H9 (cell line): ENCODE data around the gene BLOC1S1. TPM values are rescaled to one million over a fixed set of nuclear protein-coding genes. Genes with fewer than 3 reads are reported as not detected.

Experiments
- DNase-seq: peaks from one replicate; pipeline ENCODE4 v3.0.0-alpha.2; 2017
- H2AFZ ChIP-seq: one replicate; pipeline ENCODE4 v1.6.1; 2013; ENCODE audit warnings: mild to moderate bottlenecking, low read length, control low read depth, moderate library complexity
- H2AK5ac ChIP-seq: 2 replicates; pipeline ENCODE4 v1.6.1; 2013; ENCODE audit warnings: low read length, control low read depth, mixed read lengths; ENCODE audit not compliant: insufficient read length
- H2BK120ac ChIP-seq: one replicate; pipeline ENCODE4 v1.6.1; 2013; ENCODE audit warnings: low read depth, mild to moderate bottlenecking, low read length, control low read depth, inconsistent platforms; ENCODE audit not compliant: poor library complexity, severe bottlenecking
- H2BK12ac ChIP-seq: 2 replicates; pipeline ENCODE4 v1.6.1; 2013; ENCODE audit warnings: low read length, control low read depth, mixed read lengths, low read depth; ENCODE audit not compliant: insufficient read length
- H2BK15ac ChIP-seq: 2 replicates; pipeline ENCODE4 v1.6.1; 2013; ENCODE audit warnings: low read depth, low read length, control low read depth
- H2BK20ac ChIP-seq: one replicate; pipeline ENCODE4 v1.6.1; 2013; ENCODE audit warnings: low read depth, mild to moderate bottlenecking, low read length, control low read depth, inconsistent platforms; ENCODE audit not compliant: poor library complexity, severe bottlenecking
- H2BK5ac ChIP-seq: 2 replicates; pipeline ENCODE4 v1.6.1; 2013; ENCODE audit warnings: low read length, control low read depth, mixed read lengths; ENCODE audit not compliant: insufficient read length
- H3K14ac ChIP-seq: 2 replicates; pipeline ENCODE4 v1.6.1; 2013; ENCODE audit warnings: low read length, control low read depth; ENCODE audit not compliant: insufficient read depth
- H3K18ac ChIP-seq: 2 replicates; pipeline ENCODE4 v1.6.1; 2013; ENCODE audit warnings: low read depth, mild to moderate bottlenecking, mixed read lengths, low read length, control low read depth; ENCODE audit not compliant: insufficient read length
- H3K23ac ChIP-seq: 2 replicates; pipeline ENCODE4 v1.6.1; 2013; ENCODE audit warnings: low read length, control low read depth, mixed read lengths, low read depth; ENCODE audit not compliant: insufficient read length
- H3K23me2 ChIP-seq: 2 replicates; pipeline ENCODE4 v1.6.1; 2013; ENCODE audit warnings: low read depth, mild to moderate bottlenecking, mixed read lengths, low read length, control low read depth; ENCODE audit not compliant: insufficient read length, poor library complexity, severe bottlenecking
- H3K27ac ChIP-seq: 2 replicates; pipeline ENCODE4 v1.5.1; 2013; ENCODE audit warnings: low read length, control low read depth, mixed read lengths, low read depth; ENCODE audit not compliant: insufficient read length
- H3K27me3 ChIP-seq: 2 replicates; pipeline ENCODE4 v1.6.1; 2013; ENCODE audit warnings: low read length, control low read depth, inconsistent platforms; ENCODE audit not compliant: insufficient read depth
- H3K4ac ChIP-seq: 2 replicates; pipeline ENCODE4 v1.6.1; 2013; ENCODE audit warnings: low read depth, mild to moderate bottlenecking, control low read depth, inconsistent platforms, low read length, moderate library complexity
- H3K4me1 ChIP-seq: 2 replicates; pipeline ENCODE4 v1.6.1; 2013; ENCODE audit warnings: low read length, control low read depth, inconsistent platforms; ENCODE audit not compliant: insufficient read depth
- H3K4me2 ChIP-seq: 2 replicates; pipeline ENCODE4 v1.6.1; 2013; ENCODE audit warnings: low read length, control low read depth, mixed read lengths; ENCODE audit not compliant: insufficient read length, insufficient read depth
- H3K56ac ChIP-seq: 2 replicates; pipeline ENCODE4 v1.6.1; 2013; ENCODE audit warnings: low read depth, mild to moderate bottlenecking, mixed read lengths, low read length, control low read depth; ENCODE audit not compliant: insufficient read length
- H3K79me1 ChIP-seq: 2 replicates; pipeline ENCODE4 v1.6.1; 2013; ENCODE audit warnings: low read depth, mild to moderate bottlenecking, moderate library complexity, low read length, control low read depth, inconsistent platforms; ENCODE audit not compliant: insufficient read depth, poor library complexity, severe bottlenecking
- H3K79me2 ChIP-seq: 2 replicates; pipeline ENCODE4 v1.6.1; 2013; ENCODE audit warnings: low read length, control low read depth, inconsistent platforms; ENCODE audit not compliant: insufficient read depth
- H3K9ac ChIP-seq: 2 replicates; pipeline ENCODE4 v1.6.1; 2013; ENCODE audit warnings: low read length, control low read depth, mixed read lengths; ENCODE audit not compliant: insufficient read length; ENCODE audit errors: extremely low read depth
- H3K9me3 ChIP-seq: one replicate; pipeline ENCODE4 v1.6.1; 2013; ENCODE audit warnings: low read depth, low read length, inconsistent platforms; ENCODE audit not compliant: control insufficient read depth
- H3T11ph ChIP-seq: one replicate; pipeline ENCODE4 v1.6.1; 2013; ENCODE audit warnings: mild to moderate bottlenecking, low read length, control low read depth, inconsistent platforms
- H4K20me1 ChIP-seq: one replicate; pipeline ENCODE4 v1.6.1; 2013; ENCODE audit not compliant: control insufficient read depth, insufficient read length, insufficient read depth
- H4K5ac ChIP-seq: 2 replicates; pipeline ENCODE4 v1.6.1; 2013; ENCODE audit warnings: low read depth, mild to moderate bottlenecking, mixed read lengths, low read length, control low read depth; ENCODE audit not compliant: insufficient read length
- H4K8ac ChIP-seq: replicated peaks from 2 replicates; pipeline ENCODE4 v1.6.1; 2013; ENCODE audit warnings: low read length, control low read depth, mixed read lengths, low read depth; ENCODE audit not compliant: insufficient read length
- H4K91ac ChIP-seq: 2 replicates; pipeline ENCODE4 v1.6.1; 2013; ENCODE audit warnings: low read depth, mild to moderate bottlenecking, moderate library complexity, mixed read lengths, low read length, control low read depth; ENCODE audit not compliant: insufficient read length
- H3K27ac Mint-ChIP-seq, 3 experiments: 2 replicates in 2 of 3; 3 replicates in 1 of 3; pipeline ENCODE4 v1.8.0; 2020 to 2021; ENCODE audit warnings: mixed read lengths in 3 of 3, mild to moderate bottlenecking in 1 of 3, moderate library complexity in 1 of 3
- H3K27me3 Mint-ChIP-seq: 2 replicates; pipeline ENCODE4 v1.8.0; 2021; ENCODE audit warnings: low read depth, mild to moderate bottlenecking, moderate library complexity, mixed read lengths
- H3K36me3 Mint-ChIP-seq, 3 experiments: 2 replicates in 2 of 3; 3 replicates in 1 of 3; pipeline ENCODE4 v1.8.0; 2020 to 2021; ENCODE audit warnings: low read depth in 3 of 3, mixed read lengths in 3 of 3; ENCODE audit not compliant: insufficient read depth in 1 of 3
- H3K4me1 Mint-ChIP-seq, 2 experiments: 2 replicates each; pipeline ENCODE4 v1.8.0; 2020; ENCODE audit warnings: mixed read lengths in 2 of 2
- H3K4me3 Mint-ChIP-seq, 2 experiments: 2 replicates in 1 of 2; 3 replicates in 1 of 2; pipeline ENCODE4 v1.8.0; 2020 to 2021; ENCODE audit warnings: mild to moderate bottlenecking in 2 of 2, mixed read lengths in 2 of 2, moderate library complexity in 1 of 2
- H3K9me3 Mint-ChIP-seq, 2 experiments: 2 replicates in 1 of 2; 3 replicates in 1 of 2; pipeline ENCODE4 v1.8.0; 2020; ENCODE audit warnings: mild to moderate bottlenecking in 2 of 2, mixed read lengths in 2 of 2, moderate library complexity in 1 of 2
- WGBS: extraction: QIAGEN DNeasy Blood & Tissue Kit; methylation state at CpG from one replicate; pipeline ENCODE4 v1.1.7; 2013; ENCODE audit warnings: missing lambda C conversion rate, low lambda C conversion rate, mixed read lengths; ENCODE audit not compliant: insufficient read length; ENCODE audit errors: extremely low coverage; 5-methylcytosine and 5-hydroxymethylcytosine counted together
- total RNA-seq: library from RNA; stranded (reverse); gene quantifications from 2 replicates; pipeline ENCODE4 v1.2.1, GENCODE V29; 2021
- TF ChIP-seq, protein P1 (sequence below): fragments of 200-600 bp; sonication (generic); conservative IDR thresholded peaks from 3 replicates; pipeline ENCODE4 v1.8.0; 2021; ENCODE audit warnings: antibody characterized with exemption, mild to moderate bottlenecking

Gene BLOC1S1
- total RNA-seq, 1 experiment from 2014 or later, result 108 TPM

DNA sequence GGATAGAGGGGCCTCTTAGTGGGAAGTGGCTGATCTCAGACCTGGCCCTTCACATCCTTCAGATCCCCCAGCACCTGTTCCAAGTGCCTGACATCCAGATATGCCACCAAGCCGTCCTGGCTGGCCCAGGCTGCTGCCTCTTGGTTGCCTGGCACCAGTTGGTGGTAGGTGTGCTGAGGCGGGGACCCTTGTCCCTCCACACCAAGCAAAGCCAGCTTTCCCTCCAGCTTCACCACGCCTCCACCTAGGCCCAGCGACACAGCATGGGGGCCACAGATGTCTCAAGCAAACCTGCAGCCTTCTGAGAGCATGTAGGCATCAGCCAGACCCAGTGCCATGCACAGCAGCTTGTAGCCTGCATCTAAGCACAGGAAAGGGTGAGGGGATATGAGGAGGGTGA, 16.4 kb downstream of the BLOC1S1 start:
- Histone ChIP-seq H3K27ac (no peak overlapping the region), H3K9me3 (no peaks in the 10 kb centered on the region), H3K23ac (no peak overlapping the region), H3T11ph (no peak overlapping the region), H2AK5ac (no peak overlapping the region), H3K23me2 (peaks cover 14% of the 10 kb centered on the region), H2BK120ac (no peak overlapping the region), H4K5ac (no peak overlapping the region), H3K4me2 (no peak overlapping the region), H3K79me2 (peaks cover 4% of the 10 kb centered on the region; the same call in 1 of the 2 replicates), H4K91ac (no peak overlapping the region), H3K9ac (no peak overlapping the region), H4K20me1 (peaks cover 2% of the 10 kb centered on the region), H3K4me1 (peaks cover 3% of the 10 kb centered on the region; the same call in 1 of the 2 replicates), H3K18ac (no peak overlapping the region), H2BK5ac (no peak overlapping the region), H3K27me3 (no peaks in the 10 kb centered on the region), H2BK12ac (no peak overlapping the region), H2AFZ (no peak overlapping the region), H3K56ac (no peak overlapping the region), H3K79me1 (peaks cover 2% of the 10 kb centered on the region), H3K14ac (no peak overlapping the region; the same call in 1 of the 2 replicates), H4K8ac (no peak overlapping the region), H3K4ac (no peak overlapping the region), H2BK15ac (no peak overlapping the region), H2BK20ac (no peak overlapping the region)
- TF ChIP-seq, protein P1, sequence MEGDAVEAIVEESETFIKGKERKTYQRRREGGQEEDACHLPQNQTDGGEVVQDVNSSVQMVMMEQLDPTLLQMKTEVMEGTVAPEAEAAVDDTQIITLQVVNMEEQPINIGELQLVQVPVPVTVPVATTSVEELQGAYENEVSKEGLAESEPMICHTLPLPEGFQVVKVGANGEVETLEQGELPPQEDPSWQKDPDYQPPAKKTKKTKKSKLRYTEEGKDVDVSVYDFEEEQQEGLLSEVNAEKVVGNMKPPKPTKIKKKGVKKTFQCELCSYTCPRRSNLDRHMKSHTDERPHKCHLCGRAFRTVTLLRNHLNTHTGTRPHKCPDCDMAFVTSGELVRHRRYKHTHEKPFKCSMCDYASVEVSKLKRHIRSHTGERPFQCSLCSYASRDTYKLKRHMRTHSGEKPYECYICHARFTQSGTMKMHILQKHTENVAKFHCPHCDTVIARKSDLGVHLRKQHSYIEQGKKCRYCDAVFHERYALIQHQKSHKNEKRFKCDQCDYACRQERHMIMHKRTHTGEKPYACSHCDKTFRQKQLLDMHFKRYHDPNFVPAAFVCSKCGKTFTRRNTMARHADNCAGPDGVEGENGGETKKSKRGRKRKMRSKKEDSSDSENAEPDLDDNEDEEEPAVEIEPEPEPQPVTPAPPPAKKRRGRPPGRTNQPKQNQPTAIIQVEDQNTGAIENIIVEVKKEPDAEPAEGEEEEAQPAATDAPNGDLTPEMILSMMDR, result no peak
- Mint-ChIP-seq H3K4me3 (peak overlapping the region in 1 of 2 experiments; percentile 62; a peak in 2 of 5 replicates), H3K4me1 (peaks cover 27 to 35% of the 10 kb centered on the region in 2 experiments), H3K9me3 (no peaks in the 10 kb centered on the region; a peak in 1 of 5 replicates), H3K36me3 (peaks cover 0 to 4% (median 3%) of the 10 kb centered on the region in 3 experiments; a peak in 2 of 7 replicates), H3K27ac (no peak overlapping the region), H3K27me3 (no peaks in the 10 kb centered on the region; the same call in 1 of the 2 replicates)
- no peak for DNase-seq
- WGBS, result no CpG with 5 or more reads among the region's 4 CpGs
